HG03103 (cell line): ENCODE data around the gene RXRA.

ENCODE experiments used
- ATAC-seq: cut with Tn5 transposase; IDR thresholded peaks from one replicate; pipeline ENCODE4 v1.9.1; 2021; ENCODE audit warnings: low read depth; ENCODE audit not compliant: unreplicated experiment

The RXRA gene

DNA sequence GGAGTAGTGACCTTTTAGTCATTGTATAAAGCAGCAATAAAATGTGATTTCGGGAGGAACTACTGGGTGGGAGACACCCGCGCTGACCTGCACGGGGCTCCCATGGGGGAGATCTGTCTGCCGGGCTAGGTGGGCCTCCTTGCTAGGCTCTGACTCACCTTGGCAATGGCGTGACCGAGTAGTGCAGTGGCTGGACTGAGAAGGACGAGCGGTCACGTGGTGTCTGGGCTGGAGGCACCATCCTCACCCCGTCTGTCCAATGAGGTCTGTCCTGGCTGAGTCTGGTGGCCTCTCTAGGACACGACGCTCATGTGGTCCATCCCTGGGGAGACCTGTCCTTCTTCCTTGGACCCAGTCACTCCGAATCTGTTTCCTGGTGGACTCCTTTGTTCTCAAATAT is 151.7 kb downstream of the RXRA start:
- ATAC-seq: no peak

DNA sequence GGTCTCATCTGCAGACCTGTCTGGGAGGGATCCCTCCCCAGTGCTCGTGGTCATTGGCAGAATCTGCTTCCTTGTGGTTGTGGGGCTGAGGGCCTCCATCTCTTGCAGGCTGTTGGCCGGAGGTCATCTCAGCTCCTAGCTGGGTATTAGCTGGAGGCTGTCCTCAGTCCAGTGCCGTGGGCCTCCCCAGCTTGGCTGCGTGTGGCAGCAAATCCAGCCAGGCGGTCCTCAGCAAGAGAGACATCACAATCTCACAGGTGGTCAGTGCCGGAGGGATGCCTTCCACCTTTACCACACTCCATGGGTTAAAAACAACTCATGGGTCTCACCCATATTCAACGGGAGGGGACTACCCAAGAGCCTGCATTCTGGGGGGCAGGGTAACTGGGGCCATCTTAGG is 155.5 kb downstream of the RXRA start:
- ATAC-seq: no peak

DNA sequence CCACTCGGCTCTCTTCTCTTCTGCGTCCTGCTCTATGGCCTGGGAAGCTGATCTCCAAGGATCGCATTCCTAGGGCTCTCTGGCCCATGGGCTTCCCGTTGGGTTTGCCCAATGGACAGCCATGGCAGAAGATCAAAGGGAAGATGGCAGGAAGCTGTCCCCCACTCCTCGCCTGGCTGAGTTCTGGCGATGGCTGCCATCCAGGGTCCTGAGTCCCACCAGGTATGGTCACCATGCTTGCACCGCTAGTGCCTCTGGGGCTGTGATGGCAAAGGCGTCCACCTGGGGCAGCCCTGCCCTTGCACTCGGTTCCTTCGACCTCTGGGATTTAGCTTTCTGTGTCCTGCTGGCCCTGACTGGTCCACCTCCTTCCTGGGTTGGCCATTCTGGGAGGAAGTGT is 156.0 kb downstream of the RXRA start:
- no peak for ATAC-seq

DNA sequence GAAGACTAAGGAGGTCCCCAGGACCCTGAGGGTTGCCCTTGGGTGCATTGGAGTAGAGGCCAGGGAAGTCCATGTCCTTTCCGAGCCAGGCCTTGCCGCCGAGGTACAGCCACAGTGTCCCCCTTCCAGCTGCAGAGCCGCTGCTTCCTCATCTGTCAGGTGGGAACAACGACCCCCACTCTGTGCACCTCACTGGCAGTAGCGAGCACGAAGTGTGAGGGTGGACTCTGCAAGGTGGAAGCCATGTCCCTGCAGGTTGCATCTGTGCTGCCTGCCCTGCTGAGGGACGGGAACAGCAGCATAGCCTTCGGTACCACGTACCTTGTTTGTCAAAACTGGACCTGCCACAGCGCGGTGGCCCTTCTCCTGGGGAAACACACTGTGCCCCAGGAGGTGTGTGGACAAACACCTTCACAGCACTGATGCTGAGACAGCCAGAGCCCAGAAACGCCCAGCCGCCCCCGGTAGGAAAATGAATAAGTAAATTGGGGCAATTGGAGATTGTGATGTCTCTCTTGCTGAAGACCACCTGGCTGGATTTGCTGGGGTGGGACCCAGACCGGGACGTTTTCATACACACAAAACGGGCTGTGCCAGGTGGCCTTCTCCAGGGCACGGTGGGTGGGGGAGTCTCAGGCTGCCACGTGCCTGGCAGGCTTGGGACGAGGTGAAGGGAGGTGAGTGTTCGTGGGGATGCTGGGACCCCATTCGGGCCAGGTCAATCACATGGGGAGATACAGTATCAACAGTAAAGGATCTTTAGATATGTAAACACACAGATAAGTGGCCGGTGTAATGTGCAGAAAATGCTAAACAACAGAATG is 157.3 kb downstream of the RXRA start:
- ATAC-seq: no peak

DNA sequence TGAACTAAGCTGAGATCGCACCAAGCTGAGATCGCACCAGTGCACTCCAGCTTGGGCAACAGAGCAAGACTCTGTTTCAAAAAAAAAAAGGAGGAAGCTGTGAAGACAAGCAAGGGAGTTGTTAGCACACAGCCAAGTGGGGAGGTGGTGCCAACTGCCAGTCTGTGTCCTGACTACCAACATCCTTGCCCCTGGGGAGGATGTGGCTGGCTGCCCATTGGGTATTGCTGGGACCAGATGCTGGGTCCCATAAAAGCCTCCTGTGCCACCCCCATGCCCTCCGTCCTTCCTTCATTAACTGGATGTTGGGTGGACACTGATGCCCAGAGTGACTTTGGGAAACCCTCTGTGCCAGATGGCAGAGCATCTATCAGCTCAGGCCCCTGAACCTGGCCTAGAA is 158.2 kb downstream of the RXRA start:
- no peak for ATAC-seq

DNA sequence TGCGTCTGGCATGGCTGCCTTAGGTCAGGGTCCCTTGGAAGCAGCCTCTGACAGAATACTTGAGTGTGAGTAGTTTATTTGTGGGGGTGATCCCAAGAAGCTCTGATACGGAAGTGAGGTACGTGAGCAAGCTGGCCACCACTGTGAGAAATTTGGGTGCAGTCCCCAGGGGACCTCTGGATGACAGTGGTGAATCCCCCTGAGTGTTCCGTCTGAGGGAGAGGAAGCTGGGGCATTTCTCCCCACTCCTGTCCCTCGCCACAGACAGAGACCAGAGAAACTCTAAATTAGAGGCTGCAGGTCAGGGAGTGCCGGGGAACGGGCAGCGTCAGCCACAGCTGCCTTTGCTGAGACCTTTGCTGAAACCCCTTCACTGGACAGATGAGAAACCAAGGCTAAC is 159.4 kb downstream of the RXRA start:
- no peak for ATAC-seq

DNA sequence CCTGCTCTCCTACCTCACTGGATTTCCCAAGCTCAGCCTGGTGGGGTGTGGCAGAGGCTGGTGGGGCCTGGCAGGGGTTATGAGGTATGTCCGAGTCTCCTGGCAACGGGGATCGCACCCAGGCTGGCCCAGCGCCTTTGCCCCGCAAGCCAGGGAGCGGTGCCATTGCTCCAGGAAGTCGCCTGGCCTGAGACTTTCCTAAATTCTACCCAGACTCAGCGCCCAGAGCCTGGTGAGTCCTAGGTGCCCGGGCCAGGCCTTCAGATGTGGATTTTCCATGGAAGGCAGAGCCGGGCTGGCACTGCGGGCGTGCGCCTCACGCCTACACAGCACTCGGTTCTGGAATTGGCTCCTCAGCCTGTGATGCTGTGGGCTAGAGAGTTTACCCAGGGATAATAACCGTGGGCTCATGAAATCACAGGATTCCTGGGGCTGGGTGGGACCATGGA is 159.9 kb downstream of the RXRA start:
- no peak for ATAC-seq

DNA sequence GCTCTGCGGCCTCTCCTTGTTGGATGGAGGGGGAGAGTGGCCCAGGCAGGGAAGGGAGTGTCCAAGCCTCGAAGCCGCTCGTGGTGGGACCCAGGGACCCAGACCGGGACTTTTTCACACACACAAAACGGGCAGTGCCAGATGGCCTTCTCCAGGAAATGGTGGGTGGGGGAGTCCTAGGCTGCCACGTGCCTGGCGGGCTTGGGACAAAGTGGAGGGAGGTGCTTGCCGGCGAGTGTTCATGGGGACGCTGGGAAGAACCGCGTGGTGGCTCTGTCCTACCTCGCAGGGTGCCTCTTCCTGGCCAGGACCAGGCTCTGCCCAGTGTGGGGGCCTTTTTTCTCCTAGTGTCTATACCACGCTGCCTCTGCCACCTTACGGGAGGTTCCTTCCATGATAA is 160.3 kb downstream of the RXRA start:
- no peak for ATAC-seq
